HepG2 (cell line): ENCODE results near the gene MAJIN.

Experiments
- DNMT1 ChIP-seq: sonication (generic); formaldehyde crosslinking; IDR thresholded peaks from 2 replicates; pipeline ENCODE4 v1.5.1; 2020; ENCODE audit warnings: mild to moderate bottlenecking, missing genetic modification reagents
- ESRRA ChIP-seq: sonication (generic); formaldehyde crosslinking; IDR thresholded peaks from 2 replicates; pipeline ENCODE4 v1.5.1; 2020; ENCODE audit warnings: mild to moderate bottlenecking, low read depth, missing genetic modification reagents
- ETV6 ChIP-seq: sonication (generic); formaldehyde crosslinking; conservative IDR thresholded peaks from 2 replicates; pipeline ENCODE4 v1.4.0; 2020; ENCODE audit warnings: missing genetic modification reagents
- HNRNPLL ChIP-seq: fragments of 200-400 bp; formaldehyde crosslinking; IDR thresholded peaks from 2 replicates; pipeline ENCODE4 v1.6.1; 2017; ENCODE audit warnings: mild to moderate bottlenecking, low read depth, low read length; ENCODE audit not compliant: poor library complexity, severe bottlenecking
- KLF6 ChIP-seq: IDR thresholded peaks from 2 replicates; pipeline ENCODE4 v1.8.0; 2016; ENCODE audit warnings: missing biosample characterization, missing genetic modification reagents
- NFIB ChIP-seq: sonication (generic); formaldehyde crosslinking; IDR thresholded peaks from 2 replicates; pipeline ENCODE4 v1.9.0; 2021; ENCODE audit warnings: missing genetic modification reagents, mild to moderate bottlenecking, borderline replicate concordance
- PHB2 ChIP-seq: fragments of 450-650 bp; IDR thresholded peaks from 2 replicates; pipeline ENCODE4 v1.6.1; 2018; ENCODE audit not compliant: partially characterized antibody
- PHF21A ChIP-seq: sonication (generic); formaldehyde crosslinking; IDR thresholded peaks from 2 replicates; pipeline ENCODE4 v1.5.0; 2020; ENCODE audit warnings: mild to moderate bottlenecking, missing genetic modification reagents
- RAD21 ChIP-seq: fragments of 450-650 bp; formaldehyde crosslinking; IDR thresholded peaks from 2 replicates; pipeline ENCODE4 v1.5.0; 2020; ENCODE audit warnings: mild to moderate bottlenecking
- TBP ChIP-seq: sonication (generic); formaldehyde crosslinking; IDR thresholded peaks from 2 replicates; pipeline ENCODE4 v1.5.0; 2020; ENCODE audit warnings: missing genetic modification reagents
- TF ChIP-seq, protein P1 (sequence below): sonication (generic); formaldehyde crosslinking; IDR thresholded peaks from 2 replicates; pipeline ENCODE4 v1.8.1; 2022; ENCODE audit warnings: low read depth, mild to moderate bottlenecking, missing genetic modification reagents
- TF ChIP-seq, protein P2 (sequence below): sonication (generic); formaldehyde crosslinking; IDR thresholded peaks from 2 replicates; pipeline ENCODE4 v1.5.0; 2020; ENCODE audit warnings: mild to moderate bottlenecking, missing genetic modification reagents, moderate library complexity

DNA sequence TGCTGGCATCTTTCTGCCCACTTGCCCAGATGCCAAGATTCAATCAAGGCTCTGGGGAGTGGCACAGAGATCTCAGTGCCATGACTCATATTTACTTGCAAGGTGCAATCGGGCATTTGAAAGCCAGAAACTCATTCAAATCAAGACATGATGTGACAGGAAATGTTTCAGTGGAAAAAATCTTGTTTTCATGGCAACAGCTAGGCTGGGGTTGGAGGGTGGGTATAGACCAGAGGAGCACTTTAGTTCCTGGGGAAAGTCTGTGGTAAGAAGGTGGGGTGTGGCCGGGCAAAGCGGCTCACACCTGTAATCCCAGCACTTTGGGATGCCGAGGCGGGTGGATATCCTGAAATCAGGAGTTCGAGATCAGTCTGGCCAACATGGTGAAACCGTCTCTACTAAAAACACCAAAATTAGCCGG lies 1.2 kb downstream of the MAJIN start:
- TF ChIP-seq, protein P1, sequence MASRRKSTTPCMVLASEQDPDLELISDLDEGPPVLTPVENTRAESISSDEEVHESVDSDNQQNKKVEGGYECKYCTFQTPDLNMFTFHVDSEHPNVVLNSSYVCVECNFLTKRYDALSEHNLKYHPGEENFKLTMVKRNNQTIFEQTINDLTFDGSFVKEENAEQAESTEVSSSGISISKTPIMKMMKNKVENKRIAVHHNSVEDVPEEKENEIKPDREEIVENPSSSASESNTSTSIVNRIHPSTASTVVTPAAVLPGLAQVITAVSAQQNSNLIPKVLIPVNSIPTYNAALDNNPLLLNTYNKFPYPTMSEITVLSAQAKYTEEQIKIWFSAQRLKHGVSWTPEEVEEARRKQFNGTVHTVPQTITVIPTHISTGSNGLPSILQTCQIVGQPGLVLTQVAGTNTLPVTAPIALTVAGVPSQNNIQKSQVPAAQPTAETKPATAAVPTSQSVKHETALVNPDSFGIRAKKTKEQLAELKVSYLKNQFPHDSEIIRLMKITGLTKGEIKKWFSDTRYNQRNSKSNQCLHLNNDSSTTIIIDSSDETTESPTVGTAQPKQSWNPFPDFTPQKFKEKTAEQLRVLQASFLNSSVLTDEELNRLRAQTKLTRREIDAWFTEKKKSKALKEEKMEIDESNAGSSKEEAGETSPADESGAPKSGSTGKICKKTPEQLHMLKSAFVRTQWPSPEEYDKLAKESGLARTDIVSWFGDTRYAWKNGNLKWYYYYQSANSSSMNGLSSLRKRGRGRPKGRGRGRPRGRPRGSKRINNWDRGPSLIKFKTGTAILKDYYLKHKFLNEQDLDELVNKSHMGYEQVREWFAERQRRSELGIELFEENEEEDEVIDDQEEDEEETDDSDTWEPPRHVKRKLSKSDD (CRISPR knock-in tag): no peak
- TF ChIP-seq NFIB (CRISPR knock-in tag) (no peak), HNRNPLL (no peak), DNMT1 (CRISPR knock-in tag) (no peak), RAD21 (CRISPR knock-in tag) (no peak), ETV6 (no peak), TBP (CRISPR knock-in tag) (no peak), KLF6 (CRISPR knock-in tag) (no peak), PHB2 (no peak), PHF21A (no peak), ESRRA (CRISPR knock-in tag) (no peak)
- TF ChIP-seq, protein P2, sequence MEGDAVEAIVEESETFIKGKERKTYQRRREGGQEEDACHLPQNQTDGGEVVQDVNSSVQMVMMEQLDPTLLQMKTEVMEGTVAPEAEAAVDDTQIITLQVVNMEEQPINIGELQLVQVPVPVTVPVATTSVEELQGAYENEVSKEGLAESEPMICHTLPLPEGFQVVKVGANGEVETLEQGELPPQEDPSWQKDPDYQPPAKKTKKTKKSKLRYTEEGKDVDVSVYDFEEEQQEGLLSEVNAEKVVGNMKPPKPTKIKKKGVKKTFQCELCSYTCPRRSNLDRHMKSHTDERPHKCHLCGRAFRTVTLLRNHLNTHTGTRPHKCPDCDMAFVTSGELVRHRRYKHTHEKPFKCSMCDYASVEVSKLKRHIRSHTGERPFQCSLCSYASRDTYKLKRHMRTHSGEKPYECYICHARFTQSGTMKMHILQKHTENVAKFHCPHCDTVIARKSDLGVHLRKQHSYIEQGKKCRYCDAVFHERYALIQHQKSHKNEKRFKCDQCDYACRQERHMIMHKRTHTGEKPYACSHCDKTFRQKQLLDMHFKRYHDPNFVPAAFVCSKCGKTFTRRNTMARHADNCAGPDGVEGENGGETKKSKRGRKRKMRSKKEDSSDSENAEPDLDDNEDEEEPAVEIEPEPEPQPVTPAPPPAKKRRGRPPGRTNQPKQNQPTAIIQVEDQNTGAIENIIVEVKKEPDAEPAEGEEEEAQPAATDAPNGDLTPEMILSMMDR (CRISPR knock-in tag): no peak
